HUES6 (cell line): ENCODE measurements around the gene TMPRSS7.

Source experiments
- H3K27ac ChIP-seq: 2 replicates; pipeline ENCODE4 v1.7.0; 2013; ENCODE audit warnings: low read depth, mild to moderate bottlenecking, low read length, inconsistent platforms
- H3K27me3 ChIP-seq: 2 replicates; pipeline ENCODE4 v1.6.1; 2013; ENCODE audit warnings: low read length; ENCODE audit not compliant: control insufficient read depth, insufficient read depth
- H3K36me3 ChIP-seq: 2 replicates; pipeline ENCODE4 v1.6.1; 2013; ENCODE audit warnings: low read length; ENCODE audit not compliant: control insufficient read depth, insufficient read depth
- H3K4me1 ChIP-seq: 2 replicates; pipeline ENCODE4 v1.6.1; 2013; ENCODE audit warnings: low read length; ENCODE audit not compliant: control insufficient read depth, insufficient read depth
- H3K4me3 ChIP-seq: 2 replicates; pipeline ENCODE4 v1.5.1; 2013; ENCODE audit warnings: low read depth, low read length
- H3K9ac ChIP-seq: one replicate; pipeline ENCODE4 v1.6.1; 2013; ENCODE audit warnings: mild to moderate bottlenecking, low read length
- H3K9me3 ChIP-seq: 2 replicates; pipeline ENCODE4 v1.6.1; 2013; ENCODE audit warnings: low read depth, low read length; ENCODE audit not compliant: control insufficient read depth, insufficient read depth

The TMPRSS7 gene

GRCh38 chr3:112003321-112004080 lies 31.0 kb upstream of the TMPRSS7 start:
- Histone ChIP-seq H3K4me3 (no peak overlapping the region), H3K9me3 (no peaks in the 10 kb centered on the region), H3K36me3 (0 out of 2 replicates have a peak, but pooled peaks cover 2% of the 10 kb centered on the region), H3K4me1 (peaks cover 28% of the 10 kb centered on the region), H3K27me3 (peaks cover 17% of the 10 kb centered on the region), H3K9ac (no peak overlapping the region), H3K27ac (no peak overlapping the region)

- H3K36me3 ChIP-seq: 0 out of 2 replicates have a peak, but pooled peaks cover 2% of the 10 kb centered on the region
- no peak overlapping the region for H3K9ac ChIP-seq
- no peaks in the 10 kb centered on the region for H3K9me3 ChIP-seq
- H3K27me3 ChIP-seq: peaks cover 13% of the 10 kb centered on the region
- H3K4me3 ChIP-seq: no peak overlapping the region
- no peak overlapping the region for H3K27ac ChIP-seq
- peaks cover 24% of the 10 kb centered on the region for H3K4me1 ChIP-seq
Observed at GRCh38 chr3:112004187-112004586, 30.3 kb upstream of the TMPRSS7 start.

- Histone ChIP-seq H3K27ac (no peak overlapping the region), H3K9me3 (no peaks in the 10 kb centered on the region), H3K4me3 (no peak overlapping the region), H3K9ac (no peak overlapping the region), H3K27me3 (peaks cover 9% of the 10 kb centered on the region), H3K4me1 (peaks cover 23% of the 10 kb centered on the region), H3K36me3 (0 out of 2 replicates have a peak, but pooled peaks cover 2% of the 10 kb centered on the region)
Observed at GRCh38 chr3:112004669-112005068, 29.9 kb upstream of the TMPRSS7 start.

- Histone ChIP-seq H3K36me3 (0 out of 2 replicates have a peak, but pooled peaks cover 2% of the 10 kb centered on the region), H3K4me1 (peaks cover 17% of the 10 kb centered on the region), H3K9me3 (no peaks in the 10 kb centered on the region), H3K9ac (no peak overlapping the region), H3K27ac (no peak overlapping the region), H3K4me3 (no peak overlapping the region), H3K27me3 (peaks cover 4% of the 10 kb centered on the region; the same call in 1 of the 2 replicates)
Observed at GRCh38 chr3:112005091-112005672, 29.4 kb upstream of the TMPRSS7 start.

- Histone ChIP-seq H3K27ac (no peak overlapping the region), H3K27me3 (no peaks in the 10 kb centered on the region), H3K4me3 (no peak overlapping the region), H3K9ac (no peak overlapping the region), H3K9me3 (no peaks in the 10 kb centered on the region), H3K36me3 (0 out of 2 replicates have a peak, but pooled peaks cover 2% of the 10 kb centered on the region), H3K4me1 (peaks cover under 1% of the 10 kb centered on the region; the same call in 1 of the 2 replicates)
Observed at GRCh38 chr3:112007633-112008032, 26.9 kb upstream of the TMPRSS7 start.

GRCh38 chr3:112009670-112010069 lies 24.9 kb upstream of the TMPRSS7 start:
- H3K27me3 ChIP-seq: no peaks in the 10 kb centered on the region
- 0 out of 2 replicates have a peak, but pooled peaks cover 2% of the 10 kb centered on the region for H3K36me3 ChIP-seq
- no peak overlapping the region for H3K27ac ChIP-seq
- no peaks in the 10 kb centered on the region for H3K9me3 ChIP-seq
- H3K9ac ChIP-seq: no peak overlapping the region
- no peaks in the 10 kb centered on the region for H3K4me1 ChIP-seq
- H3K4me3 ChIP-seq: no peak overlapping the region

GRCh38 chr3:112010636-112011035 lies 23.9 kb upstream of the TMPRSS7 start:
- Histone ChIP-seq H3K9me3 (no peaks in the 10 kb centered on the region), H3K27me3 (no peaks in the 10 kb centered on the region), H3K4me1 (no peaks in the 10 kb centered on the region), H3K4me3 (no peak overlapping the region), H3K36me3 (no peaks in the 10 kb centered on the region), H3K27ac (no peak overlapping the region), H3K9ac (no peak overlapping the region)

- no peaks in the 10 kb centered on the region for H3K27me3 ChIP-seq
- no peak overlapping the region for H3K27ac ChIP-seq
- no peaks in the 10 kb centered on the region; the same call in 1 of the 2 replicates for H3K4me1 ChIP-seq
- H3K4me3 ChIP-seq: no peak overlapping the region
- H3K9me3 ChIP-seq: no peaks in the 10 kb centered on the region
- no peak overlapping the region for H3K9ac ChIP-seq
- no peaks in the 10 kb centered on the region for H3K36me3 ChIP-seq
Observed at GRCh38 chr3:112011376-112011940, 23.1 kb upstream of the TMPRSS7 start.

GRCh38 chr3:112012205-112012992 lies 22.1 kb upstream of the TMPRSS7 start:
- Histone ChIP-seq H3K9ac (no peak overlapping the region), H3K4me1 (no peaks in the 10 kb centered on the region; the same call in 1 of the 2 replicates), H3K27ac (no peak overlapping the region), H3K36me3 (no peaks in the 10 kb centered on the region), H3K9me3 (no peaks in the 10 kb centered on the region), H3K27me3 (no peaks in the 10 kb centered on the region), H3K4me3 (no peak overlapping the region)

- Histone ChIP-seq H3K4me1 (no peaks in the 10 kb centered on the region; the same call in 1 of the 2 replicates), H3K27ac (no peak overlapping the region), H3K4me3 (no peak overlapping the region), H3K9ac (no peak overlapping the region), H3K27me3 (no peaks in the 10 kb centered on the region), H3K36me3 (no peaks in the 10 kb centered on the region), H3K9me3 (no peaks in the 10 kb centered on the region)
Observed at GRCh38 chr3:112013058-112013783, 21.3 kb upstream of the TMPRSS7 start.
